Stomach (tissue), 4 donors: ENCODE measurements around the gene TH.

ENCODE experiments used
- CTCF ChIP-seq, 7 experiments: fragments of 450-650 bp in 4 of 7; fragments of 200-600 bp in 3 of 7; sonication (generic) in 3 of 7; IDR thresholded peaks; one replicate each; pipeline ENCODE4 v1.5.1; 2016 to 2019; ENCODE audit warnings: antibody characterized with exemption in 7 of 7, control low read depth in 2 of 7, mild to moderate bottlenecking in 1 of 7
- EP300 ChIP-seq: sonication (generic); formaldehyde crosslinking; IDR thresholded peaks from one replicate; pipeline ENCODE4 v1.6.1; 2017; ENCODE audit warnings: antibody characterized with exemption
- POLR2AphosphoS5 ChIP-seq, 3 donors: sonication (generic); formaldehyde crosslinking; IDR thresholded peaks; one replicate each; pipeline ENCODE4 v1.6.1; 2016; ENCODE audit warnings: antibody characterized with exemption in 3 of 3

DNA sequence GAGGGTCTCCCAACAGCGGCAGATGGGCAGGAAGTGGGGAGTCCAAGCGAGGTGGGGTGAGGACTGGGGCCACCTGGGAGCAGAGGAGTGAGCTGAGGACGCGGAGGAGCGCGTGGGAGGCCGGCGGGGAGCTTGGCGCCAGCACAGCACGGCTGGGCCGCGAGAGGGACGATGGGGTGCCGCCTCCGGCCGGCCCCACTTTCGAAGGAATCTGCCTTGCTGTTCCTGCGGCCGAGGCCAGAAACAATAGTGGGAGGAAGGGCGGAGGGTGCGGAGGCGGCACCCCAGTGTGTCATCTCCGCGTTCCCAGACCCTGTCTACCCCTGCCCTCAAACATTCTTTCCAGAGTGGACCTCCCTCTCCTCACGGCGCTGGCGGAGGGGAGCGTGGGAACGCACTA lies 16.1 kb downstream of the TH start:
- TF ChIP-seq EP300 = no peak
- TF ChIP-seq POLR2AphosphoS5 (IDR thresholded peaks at IDR 0.05) = no peak
- no peak for TF ChIP-seq CTCF (IDR thresholded peaks at IDR 0.05)
